Daoy (cell line): ENCODE data around the gene FSD1L. TPM values are rescaled to one million over a fixed set of nuclear protein-coding genes. Genes with fewer than 3 reads are reported as not detected.

Experiments
- DNase-seq: peaks from one replicate; pipeline ENCODE4 v3.0.0-alpha.2; 2015; ENCODE audit warnings: low read depth
- total RNA-seq: library from RNA; depleted of rRNA; stranded (reverse); fragments of >200 nt; shearing (Covaris generic); gene quantifications from 2 replicates; pipeline ENCODE4 v1.2.3, GENCODE V29; 2014; rRNA removed

FSD1L gene
- 10.7 and 14.3 TPM in 2 replicates for total RNA-seq

DNA sequence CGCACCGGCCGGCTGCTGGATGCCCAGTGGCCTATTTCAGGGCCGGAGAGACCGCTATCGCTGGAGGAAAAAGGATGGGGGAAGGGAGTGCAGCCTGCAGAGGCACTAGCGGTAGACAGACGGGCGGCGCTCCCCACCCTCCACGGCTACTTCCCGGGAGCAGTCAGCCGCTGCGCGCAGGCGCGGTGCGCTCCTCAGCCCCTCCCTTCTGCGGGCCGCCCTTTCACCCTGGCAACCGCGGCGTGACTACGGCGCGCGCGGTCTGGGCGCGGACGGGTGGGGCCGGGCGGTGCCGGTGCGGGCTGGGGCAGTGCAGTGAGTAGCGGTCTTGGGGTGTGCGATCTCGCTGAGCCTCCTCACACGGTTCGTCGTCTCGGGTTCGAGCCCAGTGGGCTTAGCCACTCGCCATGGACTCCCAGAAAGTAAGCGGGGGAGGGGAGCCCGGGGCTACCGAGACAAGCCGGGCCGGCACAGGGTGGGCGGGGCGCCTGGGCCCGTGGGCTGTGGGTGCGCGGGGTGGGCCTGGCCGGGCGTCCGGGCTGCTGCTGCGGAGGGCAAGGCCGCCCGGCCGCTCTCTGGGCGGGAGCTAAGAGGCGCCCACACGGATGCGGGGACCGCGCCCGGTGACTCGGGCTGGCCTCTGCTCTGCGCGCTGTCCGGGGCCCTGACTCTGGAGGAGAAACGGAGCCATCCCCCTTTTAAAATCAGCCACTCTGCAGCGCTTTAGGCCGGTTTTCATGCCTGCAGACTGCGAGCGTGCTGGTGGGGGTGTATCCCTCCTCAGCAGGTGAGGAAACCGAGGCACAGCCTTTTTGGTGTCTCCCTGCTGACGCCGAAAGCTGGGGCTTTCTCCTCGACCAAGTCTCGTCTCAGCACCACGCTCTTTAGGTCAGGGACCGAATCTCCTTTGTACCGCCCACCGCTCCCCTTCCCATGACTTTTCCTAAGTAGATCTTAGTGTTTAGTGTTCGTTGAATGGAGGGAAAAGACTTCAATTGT lies at the start of gene FSD1L:
TSS of gene FSD1L (plus strand) at position 221 of the 999 bp plus-strand sequence. CDS start at position 408, 187 bp downstream.
- DNase-seq = peak; percentile 98

DNA sequence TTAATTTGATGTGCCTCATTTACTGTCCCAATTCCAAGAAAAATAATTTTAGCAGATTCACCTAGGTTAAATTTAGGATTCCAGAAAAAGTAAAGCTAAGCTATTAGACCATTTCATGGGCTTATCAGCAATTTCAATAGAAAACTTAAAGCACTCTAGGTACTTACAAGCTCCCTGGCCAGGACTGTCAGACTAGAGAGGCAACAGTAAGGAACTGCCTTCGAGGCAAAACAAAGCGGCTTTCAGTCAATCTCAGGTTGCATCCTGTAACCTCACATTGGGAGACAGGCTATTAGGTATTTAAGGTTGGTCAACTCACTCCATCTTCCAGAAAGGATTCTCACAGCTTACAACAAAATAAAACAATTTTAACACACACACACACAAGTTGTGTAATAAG lies 48.7 kb upstream of the FSD1L start:
- no peak for DNase-seq

DNA sequence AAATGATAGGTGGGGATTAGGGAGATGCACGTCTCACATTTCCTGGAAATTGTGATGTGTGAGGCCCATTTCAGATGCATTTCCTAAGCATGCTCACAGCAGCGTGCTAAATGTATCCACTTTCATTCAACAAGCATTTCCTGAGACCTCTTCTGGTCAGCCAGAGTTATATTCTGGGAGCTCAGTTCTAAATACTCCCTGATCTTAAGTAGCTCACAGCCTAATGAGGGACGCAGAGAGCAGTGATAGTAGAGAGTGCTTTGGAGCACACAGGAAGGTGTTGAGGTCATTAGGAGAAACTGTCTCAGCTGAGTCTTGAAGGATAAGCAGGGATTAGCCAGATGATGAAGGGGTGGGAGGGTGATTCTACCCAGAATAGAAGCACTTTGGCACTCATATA lies 46.2 kb upstream of the FSD1L start:
- DNase-seq = no peak

DNA sequence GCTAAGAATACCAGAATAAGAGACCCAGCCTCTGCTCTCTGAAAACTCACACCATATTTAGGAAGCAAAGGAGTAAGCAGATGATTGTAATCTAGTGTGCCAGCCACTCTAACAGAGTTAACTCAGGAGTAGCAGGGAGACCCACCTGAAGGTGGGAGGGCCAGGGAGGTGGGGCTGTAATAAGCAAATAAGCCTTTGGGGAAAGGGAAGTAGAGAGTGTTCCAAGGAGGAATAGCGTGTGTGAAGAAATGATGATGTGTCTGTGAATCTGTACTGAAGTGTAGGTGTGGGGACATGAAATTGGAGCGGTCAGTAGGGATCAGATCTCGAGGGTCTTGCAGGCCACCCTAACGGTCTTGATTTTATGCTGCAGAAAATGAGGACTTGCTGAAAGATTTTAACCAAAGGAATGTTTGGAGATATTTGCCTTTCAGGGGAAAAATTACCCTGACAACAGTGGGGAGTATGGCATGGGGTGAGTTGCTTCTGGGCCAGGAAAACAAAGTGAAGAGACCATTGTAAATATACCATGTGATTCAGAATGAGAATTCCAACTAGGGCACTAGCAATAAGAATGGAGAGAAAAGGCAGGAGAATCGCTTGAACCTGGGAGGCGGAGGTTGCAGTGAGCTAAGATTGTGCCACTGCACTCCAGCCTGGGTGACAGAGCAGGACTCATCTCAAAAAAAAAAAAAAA lies 44.1 kb upstream of the FSD1L start:
- no peak for DNase-seq

DNA sequence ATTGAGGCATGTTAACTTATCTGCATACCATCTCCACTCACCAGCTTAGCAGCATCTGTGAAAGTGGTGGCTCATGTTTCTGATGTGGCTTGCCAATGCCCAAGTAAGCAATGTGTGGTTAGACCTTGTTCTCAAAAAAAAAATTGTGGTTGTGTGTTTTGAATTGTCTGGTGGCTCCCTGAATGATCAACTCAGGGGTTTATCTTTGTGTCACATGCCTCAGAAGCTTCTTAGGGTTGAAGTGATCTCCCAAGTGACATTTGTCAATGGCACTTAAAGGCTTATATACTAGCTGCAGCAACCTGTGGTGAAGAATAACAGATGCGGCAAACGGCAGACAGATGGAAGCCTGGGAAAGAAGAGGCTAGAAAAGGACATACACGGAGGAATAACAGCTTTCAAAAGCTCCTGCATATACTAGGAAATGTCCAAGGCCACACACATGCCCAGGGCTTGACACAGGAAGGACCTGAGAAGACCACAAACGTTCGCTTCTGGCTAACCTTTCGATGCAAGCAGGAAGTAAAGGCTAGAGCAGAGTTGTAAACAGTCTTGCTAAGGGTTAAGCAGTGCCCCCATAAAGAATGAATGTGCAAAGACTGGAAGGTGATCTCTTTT lies 42.2 kb upstream of the FSD1L start:
- DNase-seq = peak; percentile 50

DNA sequence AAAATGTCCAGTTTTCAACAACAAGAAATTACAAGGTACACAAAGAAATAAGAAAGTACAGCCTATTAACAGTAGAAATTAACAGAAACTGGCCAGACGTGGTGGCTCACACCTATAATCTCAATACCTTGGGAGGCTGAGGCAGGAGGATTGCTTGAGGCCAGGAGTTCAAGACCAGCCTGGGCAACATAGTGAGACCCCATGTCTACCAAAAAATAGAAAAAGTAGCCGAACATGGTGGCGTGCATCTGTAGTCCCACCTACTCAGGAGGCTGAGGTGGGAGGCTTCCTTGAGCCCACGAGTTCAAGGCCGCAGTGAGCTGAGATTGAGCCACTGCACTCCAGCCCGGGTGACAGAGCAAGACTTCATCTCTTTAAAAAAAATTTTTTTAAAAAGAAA lies 41.5 kb upstream of the FSD1L start:
- no peak for DNase-seq

DNA sequence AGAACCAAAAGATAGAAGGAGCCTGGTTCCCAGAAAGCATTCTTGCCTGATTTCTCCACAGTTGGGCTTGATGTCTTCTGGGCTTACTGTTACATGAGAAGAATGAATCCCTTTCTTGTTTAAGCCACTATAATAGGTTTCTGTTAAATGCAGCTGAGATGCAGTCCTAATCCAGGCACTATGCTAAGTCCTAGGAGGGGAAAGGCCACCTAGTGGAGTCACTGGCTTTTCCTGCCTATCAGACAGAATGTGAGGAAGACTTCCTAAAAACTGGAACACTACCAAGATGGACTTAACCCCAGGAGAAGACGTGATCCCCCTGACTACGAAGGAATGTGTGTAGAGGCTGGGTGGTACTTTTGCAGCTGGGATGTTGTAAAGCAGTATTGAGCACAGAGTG lies 34.3 kb upstream of the FSD1L start:
- DNase-seq = peak; percentile 30

DNA sequence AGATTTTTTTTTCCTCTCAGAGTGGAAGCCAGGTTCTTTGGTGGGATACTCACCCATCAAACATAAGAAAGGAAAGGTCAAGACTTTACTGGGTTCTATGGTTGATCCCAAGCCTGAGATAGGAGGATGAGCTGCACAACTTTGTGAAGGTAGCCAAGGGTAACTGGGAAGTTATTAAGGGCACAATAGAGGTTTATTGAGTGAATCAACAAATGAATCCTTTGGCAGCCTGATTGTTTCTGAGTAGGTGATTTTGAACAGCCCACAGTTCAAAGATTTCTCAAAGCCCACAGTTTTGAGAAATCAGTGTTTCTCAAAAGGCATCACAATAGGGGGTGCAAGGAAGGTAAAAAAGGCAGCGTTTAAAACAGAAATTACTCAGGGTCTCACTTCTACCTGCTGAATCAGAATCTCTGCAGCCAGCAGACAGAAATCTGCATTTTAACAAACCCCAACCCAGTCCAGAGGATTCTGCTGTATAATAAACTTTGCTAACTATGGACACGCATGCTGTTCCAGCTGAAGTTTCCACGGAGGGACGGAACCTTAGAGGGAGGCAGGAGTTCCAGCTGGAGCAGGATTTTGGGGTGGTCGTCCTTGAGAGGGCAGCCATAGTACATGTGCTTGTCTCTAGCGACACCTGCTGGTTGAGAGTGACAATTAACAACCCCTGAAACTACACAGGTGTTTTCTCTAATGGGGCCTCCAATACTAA lies 32.7 kb upstream of the FSD1L start:
- peak; percentile 67 for DNase-seq

DNA sequence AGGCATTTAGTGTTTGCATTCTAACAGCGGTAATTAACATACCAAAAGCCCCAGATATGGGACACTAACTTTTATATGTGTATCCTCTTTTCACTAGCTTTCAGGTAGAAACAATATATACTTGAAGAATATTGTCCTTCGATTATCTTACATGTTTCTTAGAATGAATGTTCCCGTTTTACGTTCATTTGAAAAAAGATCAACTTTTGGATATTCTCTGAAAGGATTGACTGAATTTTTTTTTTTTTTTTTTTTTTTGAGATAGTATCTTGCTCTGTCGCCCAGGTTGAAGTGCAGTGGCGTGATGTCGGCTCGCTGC lies 32.2 kb upstream of the FSD1L start:
- no peak for DNase-seq

DNA sequence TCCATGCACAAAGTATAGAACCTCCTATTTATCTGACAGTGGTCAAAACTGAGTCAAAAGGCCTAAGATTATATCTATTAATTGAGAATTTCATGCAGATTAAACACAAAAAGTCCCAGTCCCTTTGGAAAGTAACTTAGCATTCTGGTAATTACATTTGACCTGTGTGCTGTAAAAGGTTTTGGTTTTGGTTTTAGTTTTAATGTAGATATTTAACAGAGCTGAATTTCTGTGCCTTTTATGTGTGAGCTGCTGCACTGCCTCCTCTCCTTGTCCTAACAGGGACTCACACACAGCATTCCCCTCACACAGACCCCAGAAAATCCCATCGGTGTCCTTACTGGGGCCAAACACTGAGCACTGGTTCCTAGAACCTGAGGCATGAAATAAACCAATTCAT lies 31.0 kb upstream of the FSD1L start:
- DNase-seq = no peak

DNA sequence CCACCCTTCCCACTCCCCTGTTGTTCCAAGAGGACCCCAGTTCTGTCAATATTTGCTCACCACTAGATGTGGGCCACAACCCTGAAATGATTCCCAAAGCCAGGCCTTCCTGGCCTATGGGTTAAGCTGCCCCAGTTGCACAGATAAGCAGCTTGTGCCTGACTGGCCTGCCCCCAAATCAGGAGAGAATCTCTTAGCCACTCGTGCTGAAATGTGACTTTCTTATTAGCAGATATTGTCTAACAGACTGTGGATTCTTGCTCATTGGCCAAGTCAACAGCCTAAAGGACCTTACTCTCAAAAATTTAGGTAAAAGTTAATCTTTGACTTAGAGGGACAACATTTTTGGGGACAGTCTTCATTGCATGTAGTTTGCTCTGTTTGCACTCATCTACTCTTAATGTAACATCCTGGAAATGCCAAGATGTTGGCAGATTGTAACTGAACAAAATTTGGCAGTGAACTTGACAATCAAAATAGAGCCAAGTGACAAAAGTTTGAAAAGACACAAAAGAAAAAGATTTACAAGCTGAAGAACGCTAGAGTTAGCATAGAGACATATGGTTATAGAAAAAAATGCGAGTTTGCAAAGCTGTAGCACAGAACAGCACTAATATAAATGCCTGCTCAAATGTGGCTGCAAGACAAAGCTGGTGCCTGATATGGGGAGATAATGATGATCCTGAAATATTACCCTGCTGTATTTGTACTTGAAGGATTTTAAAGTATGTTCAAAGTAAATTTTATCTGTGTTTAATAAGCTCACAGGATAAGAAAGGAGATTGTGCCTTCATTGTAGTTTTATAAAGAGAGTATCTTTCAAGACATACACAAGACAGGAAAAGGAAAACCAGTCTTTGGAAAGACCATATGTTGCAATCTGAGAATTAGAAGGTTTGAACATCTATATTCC lies 29.0 kb upstream of the FSD1L start:
- DNase-seq = no peak

DNA sequence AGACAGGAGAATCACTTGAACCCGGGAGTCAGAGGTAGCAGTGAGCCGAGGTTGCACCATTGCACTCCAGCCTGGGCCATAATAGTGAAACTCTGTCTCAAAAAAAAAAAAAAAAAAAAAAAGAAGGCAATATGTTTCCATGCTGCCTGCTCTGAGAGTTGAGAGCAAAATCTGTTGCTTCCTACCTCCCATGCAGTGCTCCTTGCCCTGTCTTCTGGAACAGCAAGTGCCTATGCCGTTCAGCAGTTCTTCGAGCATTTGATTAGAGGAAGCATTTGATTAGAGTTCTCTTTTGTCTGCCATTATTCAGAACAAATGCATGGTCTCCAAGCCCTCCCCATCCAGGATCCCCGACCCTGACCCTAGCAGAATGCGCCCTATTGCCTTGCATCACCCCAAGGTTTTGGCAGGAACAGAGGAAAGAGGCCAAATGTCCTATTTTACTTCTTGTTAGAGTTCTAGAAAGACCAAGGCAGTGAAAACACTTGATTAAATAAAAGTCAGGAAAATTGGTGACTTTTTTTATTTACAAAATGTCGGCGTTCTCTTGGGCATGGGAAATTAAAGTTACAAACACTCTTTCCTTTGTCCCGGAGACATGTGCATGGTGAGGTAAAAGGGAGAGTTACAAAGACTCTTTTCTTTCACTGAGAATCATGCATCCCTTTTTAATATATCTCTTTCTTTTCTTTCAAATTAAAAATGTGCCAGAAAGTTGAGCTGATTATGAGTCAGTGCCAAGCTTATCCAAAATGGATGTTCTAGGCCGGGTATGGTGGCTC lies 27.8 kb upstream of the FSD1L start:
- DNase-seq = no peak

DNA sequence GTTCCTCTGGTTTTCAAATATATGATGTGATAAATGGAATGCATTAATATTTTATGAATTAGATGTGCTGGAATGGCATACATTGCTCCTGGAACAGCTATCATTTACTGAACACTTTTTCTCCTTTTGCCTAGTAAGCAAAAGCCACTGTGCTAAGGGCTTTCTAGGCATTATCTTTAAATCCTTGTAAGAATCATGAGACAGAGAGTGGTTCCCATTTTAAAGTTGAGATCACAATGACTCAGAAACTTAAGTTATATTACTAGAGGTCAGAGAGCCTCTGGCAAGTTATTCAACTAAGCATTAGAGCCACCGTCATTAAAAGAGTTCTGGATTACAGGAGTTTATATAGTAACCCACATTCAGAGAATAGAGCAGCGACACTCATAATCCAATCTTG lies 26.7 kb upstream of the FSD1L start:
- DNase-seq = no peak

DNA sequence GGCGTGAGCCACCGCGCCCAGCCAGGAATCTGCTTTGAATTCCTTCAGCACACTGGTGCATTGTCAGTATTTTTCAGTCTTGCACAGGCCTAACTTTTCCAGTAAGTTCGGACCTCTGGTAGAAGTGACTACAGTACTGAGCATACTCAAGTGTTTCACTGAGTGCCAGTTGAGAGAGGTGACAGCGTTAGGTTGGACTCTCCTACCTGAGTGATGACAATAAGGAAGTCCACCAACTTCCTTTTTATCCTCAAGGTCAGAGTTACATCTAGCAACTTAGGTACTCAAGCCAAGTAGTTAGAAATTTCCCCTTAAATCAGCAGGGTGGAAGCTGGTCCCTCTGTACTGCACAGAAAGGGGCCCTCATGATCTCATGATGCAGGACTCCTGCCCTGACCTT lies 26.0 kb upstream of the FSD1L start:
- DNase-seq = no peak

DNA sequence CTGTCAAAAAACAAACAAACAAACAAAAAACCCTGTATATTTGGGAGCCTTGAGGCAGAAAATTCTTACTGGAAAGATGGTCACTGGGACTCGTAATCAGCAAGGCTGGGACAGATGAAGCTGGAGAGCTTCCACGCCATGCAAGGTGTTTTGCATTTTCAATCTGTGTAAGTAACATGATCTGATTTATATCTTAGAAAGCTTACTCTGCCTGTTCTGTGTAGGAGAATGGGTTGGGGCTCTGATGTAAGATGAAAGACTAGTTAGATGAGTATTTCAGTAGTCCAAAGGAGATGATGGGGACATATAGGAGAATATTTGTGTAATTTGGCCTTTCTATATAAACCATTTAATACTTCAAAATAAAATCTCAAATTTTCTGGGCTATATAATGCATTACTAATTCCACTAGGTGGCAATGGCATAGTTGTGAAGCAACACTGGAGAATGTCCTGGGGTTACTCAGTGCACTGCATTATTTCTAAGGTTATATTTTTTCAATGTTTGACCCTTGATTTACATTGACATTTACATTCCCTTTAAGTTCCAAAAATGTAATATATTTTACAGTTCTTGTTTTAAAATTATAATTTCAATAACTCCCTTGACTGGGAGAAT lies 21.9 kb upstream of the FSD1L start:
- no peak for DNase-seq

DNA sequence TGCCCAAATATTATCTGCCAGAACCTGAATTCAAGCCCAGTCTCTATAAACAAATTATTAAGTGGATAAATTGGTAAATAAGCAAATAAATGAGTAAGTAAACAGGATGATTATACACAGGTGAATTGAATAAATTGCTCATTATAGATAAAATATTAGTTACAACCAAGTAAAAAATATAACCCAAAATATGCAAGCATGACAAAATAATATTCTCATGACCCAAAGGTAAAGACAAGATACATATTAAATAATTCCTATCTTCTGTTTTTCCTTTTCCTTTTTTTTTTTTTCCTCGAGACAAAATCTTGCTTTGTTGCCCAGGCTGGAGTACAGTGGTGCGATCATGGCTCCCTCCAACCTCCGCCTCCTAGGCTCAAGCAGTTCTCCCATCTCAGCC lies 21.2 kb upstream of the FSD1L start:
- DNase-seq = no peak

DNA sequence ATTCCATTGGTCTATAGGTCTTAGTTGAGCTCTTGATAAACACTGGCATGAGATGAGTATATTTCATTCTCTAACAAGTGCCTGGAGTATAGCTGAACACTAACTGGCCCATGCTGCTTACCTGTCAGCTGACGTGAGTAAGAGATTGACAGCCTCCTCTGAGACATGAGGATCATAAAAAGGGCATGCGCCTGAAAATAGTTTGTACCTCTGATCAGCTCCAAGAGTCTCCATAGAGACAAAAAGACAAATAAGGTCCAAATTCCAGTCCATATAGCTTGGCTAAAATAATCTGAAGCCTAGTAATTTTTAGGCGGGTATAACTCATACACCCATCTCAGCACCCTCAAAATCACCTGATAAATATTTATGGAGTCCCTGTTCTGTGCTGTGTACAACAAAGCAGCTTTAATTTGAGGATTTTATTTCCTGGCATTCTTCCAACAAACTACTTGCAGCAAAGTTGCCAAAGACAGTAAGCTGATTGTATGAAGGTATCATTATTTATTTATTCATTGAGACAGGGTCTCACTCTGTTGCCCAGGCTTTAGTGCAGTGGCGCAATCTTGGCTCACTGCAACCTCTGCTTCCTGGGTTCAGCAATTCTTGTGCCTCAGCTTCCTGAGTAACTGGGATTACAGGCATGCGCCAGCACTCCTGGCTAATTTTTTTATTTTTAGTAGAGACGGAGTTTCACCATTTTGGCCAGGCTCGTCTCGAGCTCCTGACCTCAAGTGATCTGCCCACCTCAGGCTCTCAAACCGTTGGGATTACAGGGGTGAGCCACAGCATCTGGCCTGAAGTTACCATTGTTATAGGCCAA lies 16.2 kb upstream of the FSD1L start:
- DNase-seq = no peak

DNA sequence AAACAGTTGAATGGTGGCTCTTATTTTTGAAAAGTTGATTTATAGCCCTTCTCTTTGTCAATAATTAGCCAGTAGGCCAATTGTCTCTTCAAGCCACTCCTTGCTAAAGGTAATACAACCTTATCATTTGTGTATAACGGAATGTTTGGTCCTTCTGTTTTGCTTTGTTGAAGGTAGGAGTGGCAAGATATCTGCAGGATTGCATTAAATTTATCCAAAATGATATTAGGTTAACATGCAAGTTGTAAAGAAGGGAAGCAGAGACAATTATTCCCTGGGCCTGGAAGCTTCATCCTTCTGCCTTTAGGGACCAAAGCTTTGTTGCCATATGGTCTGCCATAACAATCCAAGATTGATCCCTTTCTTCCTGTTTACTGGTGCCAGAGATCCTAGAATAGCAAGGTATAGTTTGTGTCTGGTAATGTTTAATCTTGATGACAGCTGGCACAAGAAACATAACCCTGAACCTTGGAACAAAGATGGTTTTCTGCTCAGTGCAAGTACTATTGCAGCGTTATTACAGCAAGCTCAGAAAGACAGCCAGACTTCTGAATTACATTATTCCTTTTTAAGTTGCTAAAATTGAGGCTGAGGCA lies 15.5 kb upstream of the FSD1L start:
- no peak for DNase-seq
